HG03060 (cell line): ENCODE results near the gene NCKAP5.

ENCODE experiments used
- ATAC-seq: cut with Tn5 transposase; IDR thresholded peaks from one replicate; pipeline ENCODE4 v1.9.1; 2021; ENCODE audit warnings: low read depth, moderate number of reproducible peaks; ENCODE audit not compliant: unreplicated experiment

The NCKAP5 gene

DNA sequence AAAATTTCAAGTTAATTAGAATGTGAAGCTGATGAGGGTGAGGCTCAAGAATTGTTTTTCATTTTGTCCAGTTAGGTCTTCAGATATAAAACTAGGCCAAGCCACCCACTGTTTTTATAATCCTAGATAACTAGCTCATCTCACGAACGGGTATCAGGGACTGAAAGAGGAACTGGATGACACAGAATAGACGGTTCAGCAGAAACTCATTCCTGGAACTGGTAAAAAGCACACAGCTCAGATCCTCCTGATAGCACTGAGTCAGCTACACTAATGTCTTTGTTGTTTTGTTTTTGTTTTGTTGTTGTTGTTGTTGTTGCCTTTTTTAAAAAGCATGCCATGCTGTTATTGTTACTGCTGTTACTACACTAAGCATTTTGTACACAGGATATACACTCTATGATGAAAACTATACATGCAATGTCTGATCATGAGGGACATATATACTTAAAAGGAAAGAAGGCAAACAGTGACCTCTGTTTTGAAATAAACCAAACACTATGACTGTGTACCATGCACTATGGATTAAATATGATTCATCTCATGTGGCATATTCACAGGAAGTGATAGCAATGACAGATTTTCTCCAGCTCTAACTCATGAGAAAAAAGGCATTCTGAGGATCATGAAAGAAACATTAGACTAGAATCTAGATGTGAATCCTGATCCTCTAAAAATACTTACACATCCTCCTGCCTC, 437.6 kb downstream of the NCKAP5 start:
- ATAC-seq: no peak

DNA sequence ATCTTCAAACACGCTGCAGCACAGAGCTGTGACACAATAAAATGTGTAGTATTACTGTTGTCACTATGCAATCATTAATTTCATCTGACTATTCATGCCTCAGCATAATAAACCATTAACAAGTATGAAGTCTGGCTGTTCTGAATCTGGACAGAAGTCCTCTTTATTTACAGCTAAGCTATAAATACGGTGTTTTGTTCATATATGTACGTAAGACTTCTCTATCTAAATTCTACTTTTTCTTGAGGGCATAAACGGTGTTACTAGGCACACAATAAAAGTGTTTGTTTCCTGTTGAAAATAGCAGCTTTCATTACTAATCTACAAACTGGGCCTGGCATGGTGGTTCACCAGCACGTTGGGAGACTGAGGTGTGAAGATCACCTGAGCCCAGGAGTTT, 443.8 kb downstream of the NCKAP5 start:
- ATAC-seq: no peak

DNA sequence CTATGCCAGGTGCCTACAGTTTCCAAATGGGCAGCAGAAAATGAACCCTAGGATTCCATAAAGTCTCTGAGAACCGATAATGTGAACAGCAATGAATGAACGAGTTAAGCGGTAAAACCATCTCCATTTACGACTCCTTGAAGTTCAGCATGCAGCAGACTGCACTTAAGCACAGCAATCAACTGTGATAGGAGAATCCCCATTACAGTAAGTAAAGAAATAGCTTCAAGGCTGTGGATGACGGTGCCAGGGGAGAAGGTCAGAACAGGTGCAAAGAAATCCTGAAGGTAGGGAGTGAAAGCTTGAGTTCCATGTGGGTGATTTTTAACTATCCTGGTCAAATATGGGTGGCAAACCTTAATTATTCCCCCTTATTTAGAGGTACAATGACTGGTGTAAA, 444.4 kb downstream of the NCKAP5 start:
- ATAC-seq: no peak

DNA sequence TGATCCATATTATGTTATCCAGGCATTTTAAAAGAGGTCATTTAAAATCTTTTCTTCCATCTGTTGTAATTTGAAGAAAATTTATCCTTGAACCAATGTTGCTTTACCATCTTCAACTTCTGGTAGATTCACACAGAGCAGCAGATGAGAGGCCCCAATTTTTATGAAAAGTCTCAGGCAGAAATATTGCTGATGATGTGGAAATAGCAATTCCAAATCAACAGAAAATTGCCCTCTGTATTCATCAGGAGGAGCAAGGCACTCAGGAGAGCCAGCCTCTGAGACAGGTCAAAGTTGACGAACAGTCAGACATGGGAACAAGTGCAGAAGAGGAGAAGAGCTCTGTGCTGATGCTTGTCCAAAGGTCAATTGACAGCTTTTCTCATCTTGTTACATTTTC, 444.9 kb downstream of the NCKAP5 start:
- ATAC-seq: no peak

DNA sequence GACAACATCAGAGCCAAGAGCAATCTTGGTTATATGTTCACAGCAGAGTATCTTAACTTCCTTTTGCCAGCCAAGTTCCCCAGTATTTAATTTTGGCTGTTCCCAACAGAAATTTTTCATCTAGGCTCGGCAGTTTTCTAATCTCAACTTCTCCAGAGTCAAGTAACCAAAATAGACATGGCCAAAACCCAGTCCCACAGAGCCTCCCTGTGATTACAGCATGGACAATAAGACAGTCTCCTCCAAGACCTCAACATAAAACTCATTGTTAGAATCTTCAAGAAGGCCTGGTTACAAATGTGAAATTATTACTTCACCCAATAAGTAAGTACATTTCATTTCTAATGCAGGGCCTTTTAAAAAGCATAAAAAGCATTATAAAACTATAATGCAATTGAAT, 445.7 kb downstream of the NCKAP5 start:
- no peak for ATAC-seq

DNA sequence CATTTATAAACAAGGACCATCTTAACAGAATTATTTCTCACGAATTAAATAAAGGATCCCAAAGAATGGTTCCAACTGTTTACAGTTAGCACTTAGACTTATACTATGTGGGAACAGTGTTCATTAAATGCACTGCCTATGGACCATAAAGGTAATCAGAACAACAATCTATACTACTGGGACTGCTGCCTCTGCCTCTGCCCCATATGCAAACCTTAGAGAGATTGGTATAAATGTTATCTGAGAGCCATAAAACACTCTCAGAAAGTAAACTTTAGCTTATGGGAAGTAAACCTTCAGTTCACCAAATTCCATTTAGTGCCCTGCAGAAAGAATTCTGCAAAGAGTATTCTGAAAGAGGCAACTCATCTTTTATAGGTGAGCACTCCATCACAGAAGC, 448.0 kb downstream of the NCKAP5 start:
- ATAC-seq: no peak

DNA sequence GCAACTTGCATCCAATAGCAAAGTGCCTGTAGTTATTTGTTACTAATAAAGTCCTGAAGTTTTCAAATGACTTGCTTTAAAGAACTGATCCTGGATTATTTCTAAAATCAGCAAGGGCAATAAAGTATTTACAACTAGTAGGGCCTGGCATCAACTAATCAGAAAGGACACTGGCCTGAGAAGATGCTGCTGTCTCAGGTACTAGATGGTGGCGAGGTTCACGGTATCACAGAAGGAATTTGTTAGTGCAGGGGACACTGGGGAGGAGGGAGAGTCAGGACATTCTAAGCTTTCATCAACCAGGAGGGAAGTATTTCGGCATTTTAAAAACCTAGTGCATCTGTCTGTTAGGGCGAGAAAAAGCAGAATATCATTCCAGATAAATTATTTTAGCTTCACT, 458.1 kb downstream of the NCKAP5 start:
- no peak for ATAC-seq

DNA sequence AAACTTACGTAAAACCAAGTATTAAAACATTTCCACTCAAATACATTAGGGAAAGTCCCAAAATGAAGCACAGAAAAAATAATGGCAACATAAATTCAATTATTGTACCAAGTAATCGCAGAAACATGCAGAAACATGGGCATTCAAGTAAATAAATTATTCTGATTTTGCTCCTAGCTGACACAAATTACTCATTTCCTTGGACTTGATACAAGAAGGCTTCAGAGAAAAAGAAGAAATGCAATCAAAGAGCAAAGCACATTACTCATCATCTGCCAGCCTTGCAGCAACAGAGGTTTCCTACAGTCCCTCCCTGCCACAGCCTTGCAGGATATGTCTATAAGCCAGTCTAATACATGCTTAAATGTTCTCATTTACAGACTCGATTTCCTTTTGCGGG, 458.5 kb downstream of the NCKAP5 start:
- no peak for ATAC-seq

DNA sequence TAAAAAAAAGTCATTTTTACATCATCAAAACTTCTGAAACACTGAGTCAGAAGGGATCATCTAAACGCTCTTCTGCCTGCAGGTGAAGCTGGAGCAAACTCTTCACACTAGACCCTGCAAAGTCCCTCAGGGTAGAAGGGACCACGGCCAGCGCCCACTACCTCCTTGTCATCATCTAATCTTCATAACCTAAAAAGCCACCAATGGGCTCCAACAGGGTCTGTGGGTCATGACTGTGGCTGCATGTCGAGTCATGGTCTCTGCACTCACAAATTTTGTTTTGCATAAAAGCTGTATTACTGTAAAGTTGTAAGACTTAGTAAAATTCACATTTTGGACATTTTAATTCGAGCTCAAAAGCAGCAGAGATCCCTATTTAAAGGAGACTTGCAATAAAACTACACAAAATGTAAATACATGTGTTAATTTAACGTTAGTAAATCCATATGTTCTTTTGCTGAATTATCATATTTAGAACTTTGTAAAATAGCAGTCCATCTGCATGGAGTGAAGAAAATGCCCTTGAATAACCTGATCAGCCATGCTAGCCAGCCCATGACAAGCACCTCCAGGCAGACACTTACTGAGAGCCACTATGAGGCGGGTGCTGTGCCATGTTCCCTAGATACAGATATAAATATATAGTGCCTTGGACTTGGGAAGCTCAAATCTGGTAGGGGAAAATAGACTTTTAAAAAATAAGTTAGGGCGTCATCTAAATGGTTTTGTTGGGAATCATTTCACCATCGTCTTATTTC, 461.0 kb downstream of the NCKAP5 start:
- ATAC-seq: no peak

DNA sequence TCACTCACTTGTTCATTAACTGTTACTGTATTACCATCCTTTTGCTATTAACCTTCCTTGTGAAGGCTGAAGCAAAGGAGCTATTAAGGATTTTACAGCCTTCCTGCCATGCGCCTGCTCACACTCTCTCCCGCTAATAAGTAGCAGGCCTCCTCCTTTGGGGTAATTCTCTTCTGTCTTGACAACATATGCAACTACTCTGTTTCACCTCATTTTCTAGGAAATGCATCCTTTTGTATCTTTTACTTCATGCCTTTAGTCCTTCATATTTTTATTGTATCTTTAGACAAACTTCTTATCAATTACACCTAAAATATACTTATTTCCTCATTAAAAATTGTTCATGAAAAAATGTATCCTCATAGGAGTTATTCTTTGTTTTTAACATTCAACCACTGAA, 463.4 kb downstream of the NCKAP5 start:
- no peak for ATAC-seq

DNA sequence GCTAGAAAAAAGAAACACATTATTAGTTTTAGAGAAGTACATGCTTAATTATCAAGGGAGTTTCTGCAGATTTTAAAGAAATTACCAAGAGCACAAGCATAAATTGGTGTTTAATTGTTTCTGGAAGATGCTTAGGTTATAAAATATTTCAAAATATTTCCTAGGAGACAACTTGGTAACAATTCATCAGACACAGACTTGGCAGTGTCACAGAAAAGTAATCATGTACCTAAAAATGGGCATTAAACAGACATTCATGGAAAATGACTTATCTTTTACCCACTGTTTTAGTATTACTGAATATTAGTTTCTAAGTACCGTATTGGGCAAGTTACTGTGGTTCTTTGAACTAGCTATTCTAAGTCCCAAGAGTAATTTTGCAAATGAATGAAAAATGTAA, 469.5 kb downstream of the NCKAP5 start:
- ATAC-seq: no peak

DNA sequence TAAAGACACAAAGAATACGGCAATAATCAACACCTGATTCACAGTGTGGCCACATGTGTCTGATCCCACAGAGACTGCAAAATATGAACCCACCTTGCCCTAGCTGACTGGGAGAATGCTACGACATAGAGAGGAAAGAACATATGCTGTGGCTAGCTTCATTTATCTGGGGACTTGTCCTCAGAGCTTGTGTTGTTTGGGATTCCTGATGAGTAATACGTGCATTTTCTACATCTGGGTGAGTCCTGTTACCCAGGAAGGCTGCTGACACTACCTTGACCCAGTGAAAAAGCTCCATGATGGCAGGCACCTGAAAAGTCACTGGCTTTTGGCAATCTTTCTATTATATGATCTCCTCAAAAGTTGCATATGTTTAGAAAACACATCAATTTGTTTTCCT, 470.6 kb downstream of the NCKAP5 start:
- no peak for ATAC-seq

DNA sequence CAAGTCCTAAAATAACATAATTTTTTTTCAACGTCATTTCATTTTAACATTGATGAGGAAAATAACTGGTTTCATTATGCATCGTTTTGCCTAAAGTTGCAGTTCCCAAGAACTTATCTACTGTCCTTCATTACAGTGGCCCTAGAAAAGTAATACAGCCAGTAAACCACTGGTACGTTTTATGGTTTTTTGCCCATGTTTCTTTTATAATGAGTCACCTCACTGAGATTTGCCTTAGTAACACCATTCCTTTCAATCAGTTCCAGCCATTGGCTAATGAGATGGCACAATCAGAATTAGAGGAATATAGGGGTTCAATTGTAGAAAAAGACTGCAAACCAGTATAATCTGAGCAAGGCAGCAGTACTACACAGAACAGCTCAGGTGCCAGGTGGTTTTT, 475.7 kb downstream of the NCKAP5 start:
- no peak for ATAC-seq

DNA sequence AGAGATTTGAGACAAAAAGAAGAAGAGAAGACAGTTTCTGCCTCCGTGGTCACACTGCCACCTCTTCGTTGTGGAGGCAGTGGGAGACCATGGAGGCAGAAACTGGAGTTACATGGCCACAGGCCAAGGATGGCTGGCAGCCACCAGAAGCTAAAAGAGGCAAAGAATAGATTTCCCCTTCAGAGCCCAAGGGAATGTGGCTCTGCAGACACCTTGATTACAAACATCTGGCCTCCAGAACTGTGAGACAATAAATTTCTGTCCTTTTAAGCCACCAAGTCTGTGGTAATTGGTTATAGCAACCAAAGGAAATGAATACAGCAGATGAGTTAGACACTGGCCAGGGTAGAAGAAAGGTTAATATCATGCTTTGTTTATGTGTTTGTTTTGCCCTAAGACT, 477.9 kb downstream of the NCKAP5 start:
- no peak for ATAC-seq

DNA sequence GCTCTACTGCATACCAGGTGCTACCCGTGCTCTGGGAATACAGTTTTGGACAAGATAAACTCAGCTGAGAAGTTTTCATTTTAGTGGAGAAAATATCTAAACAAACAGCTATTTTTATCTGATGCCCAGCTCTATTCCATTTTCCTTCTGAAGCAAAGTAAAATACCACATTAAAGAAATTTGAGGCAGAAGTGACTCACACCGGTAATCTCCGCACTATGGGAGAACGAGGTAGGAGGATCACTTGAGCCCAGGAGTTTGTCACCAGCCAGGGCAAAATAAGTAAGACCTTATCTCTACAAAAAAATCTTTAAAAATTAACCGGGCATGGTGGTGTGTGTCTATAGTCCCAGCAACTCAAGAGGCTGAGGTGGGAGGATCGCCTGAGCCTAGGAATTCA, 482.1 kb downstream of the NCKAP5 start:
- no peak for ATAC-seq

DNA sequence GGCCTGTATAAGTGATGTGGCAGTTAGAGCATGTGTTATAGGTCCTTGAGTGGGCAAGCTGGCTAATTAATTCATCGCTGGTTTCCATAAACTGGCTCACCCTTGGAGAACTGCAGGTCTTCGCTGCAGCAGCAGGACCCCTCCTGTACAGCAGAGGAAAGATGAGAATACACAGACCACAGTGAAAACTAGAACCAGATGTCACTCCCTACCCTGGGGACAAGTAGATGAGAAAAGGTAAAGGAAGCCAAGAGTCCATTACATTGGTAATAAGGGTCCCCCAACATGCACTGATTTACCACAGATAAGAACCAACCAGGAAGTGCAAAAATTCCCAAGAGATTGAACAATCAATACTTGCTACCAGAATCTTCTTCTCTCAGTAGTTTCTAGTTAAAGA, 482.6 kb downstream of the NCKAP5 start:
- ATAC-seq: no peak

DNA sequence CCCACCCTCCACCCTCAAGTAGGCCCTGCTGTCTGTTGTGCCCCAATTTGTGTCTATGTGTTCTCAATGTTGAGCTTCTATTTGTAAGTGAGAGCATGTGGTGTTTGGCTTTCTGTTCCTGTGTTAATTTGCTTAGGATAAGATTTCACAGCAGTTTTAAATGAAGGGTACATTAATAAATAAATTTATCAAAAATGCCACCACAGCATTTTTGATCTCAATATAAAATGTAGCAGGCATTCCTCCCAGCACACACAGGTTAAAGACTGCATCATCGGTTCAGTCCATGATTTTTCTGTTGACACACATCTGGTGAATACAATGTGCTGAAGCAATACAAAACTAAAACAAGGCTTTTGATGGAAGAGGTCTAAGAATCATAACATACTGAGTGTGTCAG, 486.2 kb downstream of the NCKAP5 start:
- ATAC-seq: no peak

DNA sequence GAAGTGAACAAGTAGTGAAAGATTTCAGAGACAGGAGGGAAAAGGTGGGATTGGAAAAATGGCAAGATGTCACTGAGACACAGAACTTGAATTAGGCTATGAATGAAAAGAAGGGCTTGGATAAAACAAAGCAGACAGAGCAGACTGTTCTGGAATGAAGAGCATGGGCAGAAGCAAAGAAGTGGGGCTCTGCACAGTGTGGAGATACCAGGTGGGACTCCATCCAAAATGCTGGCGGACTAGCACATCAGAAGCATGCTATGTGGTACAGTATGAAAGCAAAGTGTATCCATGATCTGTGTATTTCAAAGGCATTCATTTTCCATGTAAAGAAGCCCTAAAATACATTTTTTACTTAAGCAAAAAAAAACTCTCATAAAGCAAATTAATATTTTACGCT, 487.4 kb downstream of the NCKAP5 start:
- ATAC-seq: no peak

DNA sequence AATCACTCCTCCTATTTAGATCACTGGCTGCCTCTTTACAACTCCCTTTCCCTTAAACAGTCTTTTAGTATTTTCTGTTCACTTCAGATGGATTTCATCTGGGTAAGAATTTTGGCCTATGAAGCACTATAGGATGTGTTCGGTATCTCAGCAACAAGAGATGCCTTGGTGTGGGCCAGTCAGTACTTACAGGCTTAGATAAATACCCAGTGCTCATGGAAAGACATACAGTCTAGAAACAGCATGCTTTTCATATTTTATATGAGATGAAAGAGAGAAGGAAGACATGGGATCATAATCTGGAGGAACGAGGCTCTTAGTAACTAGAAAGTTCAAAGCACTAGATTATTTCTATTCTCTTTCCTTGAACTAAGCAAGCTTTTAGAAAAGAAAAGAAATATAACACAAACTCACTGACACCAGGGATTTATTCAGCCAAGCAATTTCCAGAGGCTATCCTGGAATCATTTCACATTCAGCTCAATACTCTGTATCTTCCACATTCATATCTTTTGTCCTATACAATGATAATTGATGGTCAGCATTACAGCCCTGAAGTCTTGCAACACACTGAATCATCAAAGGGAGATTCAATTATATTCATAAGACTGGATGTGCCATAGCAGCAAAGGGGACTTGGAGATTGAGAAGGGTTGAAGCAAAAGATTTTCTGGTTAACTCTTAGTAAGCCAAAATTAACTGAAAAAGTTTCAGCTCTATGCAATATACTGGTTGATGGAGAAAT, 489.4 kb downstream of the NCKAP5 start:
- no peak for ATAC-seq

DNA sequence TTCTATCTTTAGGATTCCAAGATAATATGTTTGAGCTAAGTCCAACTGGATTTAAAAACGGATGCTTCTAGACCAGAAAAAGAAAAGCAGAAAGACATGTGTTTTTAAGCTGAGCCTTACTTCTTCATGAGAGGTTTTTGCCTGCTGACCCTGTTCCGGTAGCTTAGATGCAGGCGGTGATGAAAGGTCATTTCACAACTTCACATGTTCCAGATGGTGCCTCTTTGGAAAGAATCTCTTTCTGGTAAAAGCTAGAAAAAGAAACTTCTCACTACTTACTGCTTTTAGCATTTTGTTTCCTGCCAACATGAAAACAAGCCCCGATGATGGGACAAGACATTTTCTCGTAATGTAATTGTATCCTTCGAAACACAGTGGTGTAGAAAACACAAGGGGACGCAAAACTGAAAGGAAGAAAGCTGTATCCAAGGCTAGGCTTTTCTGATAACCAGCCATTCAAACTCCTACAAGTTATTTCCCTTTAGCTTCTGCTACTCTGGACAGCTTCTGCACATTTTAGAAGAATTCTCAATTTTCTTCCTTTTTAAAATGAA, 490.9 kb downstream of the NCKAP5 start:
- ATAC-seq: no peak
